MG63 (cell line): ENCODE results near the gene PXMP4. TPM values are rescaled to one million over a fixed set of nuclear protein-coding genes. Genes with fewer than 3 reads are reported as not detected.

ENCODE experiments used
- DNase-seq: peaks from one replicate; pipeline ENCODE4 v3.0.0-alpha.2; 2020
- H3K27me3 ChIP-seq: fragments of 250-450 bp; sonication (Bioruptor Pico); 2 replicates; pipeline ENCODE4 v1.5.1; 2020; ENCODE audit warnings: mild to moderate bottlenecking, moderate library complexity
- H3K36me3 ChIP-seq: fragments of 250-450 bp; sonication (Bioruptor Pico); 2 replicates; pipeline ENCODE4 v1.5.1; 2020; ENCODE audit warnings: mild to moderate bottlenecking, moderate library complexity
- H3K4me3 ChIP-seq: fragments of 250-450 bp; sonication (Bioruptor Pico); 2 replicates; pipeline ENCODE4 v1.5.1; 2020; ENCODE audit warnings: mild to moderate bottlenecking, moderate library complexity
- H3K9me3 ChIP-seq: fragments of 250-450 bp; sonication (Bioruptor Pico); 2 replicates; pipeline ENCODE4 v1.5.1; 2020; ENCODE audit warnings: mild to moderate bottlenecking, moderate library complexity
- total RNA-seq: library from RNA; depleted of rRNA; stranded (reverse); fragments of >200 nt; shearing (Covaris generic); gene quantifications from 2 replicates; pipeline ENCODE4 v1.2.3, GENCODE V29; 2014; ENCODE audit warnings: low replicate concordance; rRNA removed

Gene PXMP4
- total RNA-seq, 1 experiment from 2014 or later, result 2.7 TPM

GRCh38 chr20:33657704-33658095 lies 62.4 kb downstream of the PXMP4 start:
- Histone ChIP-seq H3K9me3 (no peaks in the 10 kb centered on the region), H3K4me3 (no peak overlapping the region)
- no peak for DNase-seq

GRCh38 chr20:33656783-33657703 lies 63.1 kb downstream of the PXMP4 start:
- Histone ChIP-seq H3K4me3 (no peak overlapping the region), H3K9me3 (no peaks in the 10 kb centered on the region), H3K36me3 (no peaks in the 10 kb centered on the region), H3K27me3 (no peaks in the 10 kb centered on the region)
- DNase-seq, result no peak

More at GRCh38 chr20:33657704-33658095, 62.4 kb downstream of the PXMP4 start:
- H3K36me3 ChIP-seq, result no peaks in the 10 kb centered on the region
- H3K27me3 ChIP-seq, result no peaks in the 10 kb centered on the region

GRCh38 chr20:33656010-33656782 lies 63.9 kb downstream of the PXMP4 start:
- DNase-seq, result no peak
- Histone ChIP-seq H3K4me3 (no peak overlapping the region), H3K36me3 (no peaks in the 10 kb centered on the region), H3K27me3 (no peaks in the 10 kb centered on the region), H3K9me3 (no peaks in the 10 kb centered on the region)

- Histone ChIP-seq H3K4me3 (no peak overlapping the region), H3K9me3 (no peaks in the 10 kb centered on the region), H3K36me3 (no peaks in the 10 kb centered on the region), H3K27me3 (no peaks in the 10 kb centered on the region)
- DNase-seq, result no peak
These were observed 64.9 kb downstream of the PXMP4 start for GRCh38 chr20:33655164-33655563.

- H3K27me3 ChIP-seq, result no peaks in the 10 kb centered on the region
- H3K4me3 ChIP-seq, result no peak overlapping the region
- H3K9me3 ChIP-seq, result no peaks in the 10 kb centered on the region
- DNase-seq, result no peak
- no peaks in the 10 kb centered on the region for H3K36me3 ChIP-seq
These were observed 65.4 kb downstream of the PXMP4 start for GRCh38 chr20:33654680-33655161.

- Histone ChIP-seq H3K4me3 (no peak overlapping the region), H3K36me3 (no peaks in the 10 kb centered on the region), H3K27me3 (no peaks in the 10 kb centered on the region), H3K9me3 (no peaks in the 10 kb centered on the region)
- DNase-seq, result no peak
These were observed 66.1 kb downstream of the PXMP4 start for GRCh38 chr20:33653900-33654596.

- Histone ChIP-seq H3K9me3 (no peaks in the 10 kb centered on the region), H3K4me3 (no peak overlapping the region), H3K27me3 (no peaks in the 10 kb centered on the region), H3K36me3 (peaks cover under 1% of the 10 kb centered on the region; the same call in 1 of the 2 replicates)
- DNase-seq, result peak; percentile 45
These were observed 66.8 kb downstream of the PXMP4 start for GRCh38 chr20:33653218-33653899.

Other genes starting within 250 kb of the PXMP4 start
- 7.2 and 7.5 TPM in 2 replicates for gene CBFA2T2, start 230.2 kb downstream of the PXMP4 start, total RNA-seq
- gene C20orf144, start 58.0 kb downstream of the PXMP4 start, total RNA-seq, result not detected in 2 replicates
- gene ACTL10, start 53.4 kb downstream of the PXMP4 start, total RNA-seq, result 2.4 and 3.5 TPM in 2 replicates
- gene NECAB3, start 45.9 kb downstream of the PXMP4 start, total RNA-seq, result 4.4 and 17.4 TPM in 2 replicates
- 52.1 and 57.2 TPM in 2 replicates for gene E2F1, start 33.9 kb downstream of the PXMP4 start, total RNA-seq
- 1.0 and 1.5 TPM in 2 replicates for gene ZNF341, start 11.7 kb upstream of the PXMP4 start, total RNA-seq
- 73.9 and 82.3 TPM in 2 replicates for gene CHMP4B, start 91.0 kb upstream of the PXMP4 start, total RNA-seq